Tibial nerve (tissue), 4 donors: ENCODE results near the gene LPIN2. TPM values are rescaled to one million over a fixed set of nuclear protein-coding genes. Genes with fewer than 3 reads are reported as not detected.

Experiments used
- DNase-seq, 2 donors: peaks; one replicate each; pipeline ENCODE4 v3.0.0-alpha.2; 2019; ENCODE audit warnings: low spot score in 2 of 2
- H3K27ac ChIP-seq, 4 donors: fragments of 200-600 bp; sonication (generic) in 3 of 4; one replicate each; pipeline ENCODE4 v1.5.1; 2017 to 2019; ENCODE audit warnings: mild to moderate bottlenecking in 1 of 4
- H3K27me3 ChIP-seq, 2 donors: fragments of 200-600 bp; sonication (generic) in 1 of 2; one replicate each; pipeline versions ENCODE4 v1.5.1 to v1.6.0; 2017 to 2019
- H3K36me3 ChIP-seq, 3 donors: fragments of 200-600 bp; sonication (generic); one replicate each; pipeline ENCODE4 v1.5.1; 2018 to 2019
- H3K4me1 ChIP-seq, 4 donors: fragments of 200-600 bp; sonication (generic) in 3 of 4; one replicate each; pipeline ENCODE4 v1.5.1; 2017 to 2019
- H3K4me3 ChIP-seq, 4 donors: fragments of 200-600 bp; sonication (generic) in 3 of 4; one replicate each; pipeline ENCODE4 v1.5.1; 2017 to 2019; ENCODE audit warnings: mild to moderate bottlenecking in 1 of 4, moderate library complexity in 1 of 4
- H3K9me3 ChIP-seq, 4 donors: fragments of 200-600 bp; sonication (generic) in 3 of 4; one replicate each; pipeline ENCODE4 v1.5.1; 2017 to 2019
- CTCF ChIP-seq, 5 experiments: fragments of 200-600 bp in 3 of 5; fragments of 450-650 bp in 2 of 5; sonication (generic) in 3 of 5; IDR thresholded peaks; one replicate each; pipeline ENCODE4 v1.5.1; 2016 to 2019; ENCODE audit warnings: antibody characterized with exemption in 5 of 5, mild to moderate bottlenecking in 3 of 5, moderate library complexity in 2 of 5
- EP300 ChIP-seq, 2 donors: sonication (generic); formaldehyde crosslinking; IDR thresholded peaks; one replicate each; pipeline ENCODE4 v1.6.1; 2017; ENCODE audit warnings: antibody characterized with exemption in 2 of 2, mild to moderate bottlenecking in 1 of 2
- POLR2A ChIP-seq, 2 donors: fragments of 450-650 bp; IDR thresholded peaks; one replicate each; pipeline ENCODE4 v1.6.1; 2017; ENCODE audit warnings: antibody characterized with exemption in 2 of 2, mild to moderate bottlenecking in 2 of 2, moderate library complexity in 2 of 2
- WGBS, 2 donors: methylation state at CpG; one replicate each; pipeline ENCODE4 v1.1.5; 2018; 5-methylcytosine and 5-hydroxymethylcytosine counted together
- total RNA-seq, 4 donors: library from RNA; depleted of rRNA; stranded (reverse); fragments of >200 nt; gene quantifications; one replicate each; pipeline ENCODE4 v1.1.0, GENCODE V29; 2016

Gene LPIN2
- 10 to 100 TPM; 22.7 to 29.3 (median 25.8) TPM for total RNA-seq

GRCh38 chr18:3013024-3013804 is at the start of gene LPIN2:
TSS of gene LPIN2 (minus strand) at chr18:3013144. CDS start at chr18:2960840, 52,304 bp downstream.
- Histone ChIP-seq H3K4me1 (peaks cover 0 to 67% (median 32%) of the 10 kb centered on the region in 4 donors), H3K36me3 (peaks cover 0 to 12% (median 0%) of the 10 kb centered on the region in 3 donors), H3K27ac (peak within 1 kb of the TSS; percentile 97 to 99 (median 98)), H3K27me3 (no peaks in the 10 kb centered on the region), H3K9me3 (no peaks in the 10 kb centered on the region), H3K4me3 (peak within 1 kb of the TSS; percentile 85 to 100 (median 93))
- 1 to 2% methylated on average over 36 to 45 of the region's 78 CpGs for WGBS, 2 donors
- peak; percentile 40 to 73 for TF ChIP-seq EP300 (IDR thresholded peaks at IDR 0.05)
- TF ChIP-seq CTCF (IDR thresholded peaks at IDR 0.05): no peak
- TF ChIP-seq POLR2A (IDR thresholded peaks at IDR 0.05): peak; percentile 45 to 71
- peak; percentile 99 for DNase-seq

GRCh38 chr18:3061581-3062312 is 48.8 kb upstream of the LPIN2 start:
- whole genome bisulfite sequencing, 2 donors: 73 to 79% methylated on average over 11 of the region's 11 CpGs
- peak overlapping the region in 2 of 4 donors; percentile 74 to 79 for H3K27ac ChIP-seq
- DNase-seq: no peak

GRCh38 chr18:3060667-3061580 is 48.0 kb upstream of the LPIN2 start:
- H3K9me3 ChIP-seq: no peaks in the 10 kb centered on the region
- no peaks in the 10 kb centered on the region for H3K27me3 ChIP-seq
- WGBS, 2 donors: 77 to 78% methylated on average over 15 of the region's 15 CpGs
- TF ChIP-seq CTCF (IDR thresholded peaks at IDR 0.05): no peak
- no peak for TF ChIP-seq POLR2A (IDR thresholded peaks at IDR 0.05)
- TF ChIP-seq EP300 (IDR thresholded peaks at IDR 0.05): no peak
- no peak overlapping the region for H3K4me3 ChIP-seq
- H3K36me3 ChIP-seq: no peaks in the 10 kb centered on the region
- peak overlapping the region in 3 of 4 donors; percentile 74 to 79 (median 76) for H3K27ac ChIP-seq
- H3K4me1 ChIP-seq: peaks cover 0 to 46% (median 22%) of the 10 kb centered on the region in 4 donors
- no peak for DNase-seq

More at GRCh38 chr18:3061581-3062312, 48.8 kb upstream of the LPIN2 start:
- H3K4me3 ChIP-seq: no peak overlapping the region
- H3K9me3 ChIP-seq: no peaks in the 10 kb centered on the region
- H3K27me3 ChIP-seq: no peaks in the 10 kb centered on the region
- no peaks in the 10 kb centered on the region for H3K36me3 ChIP-seq
- TF ChIP-seq CTCF (IDR thresholded peaks at IDR 0.05) (no peak), POLR2A (IDR thresholded peaks at IDR 0.05) (no peak), EP300 (IDR thresholded peaks at IDR 0.05) (no peak)
- peaks cover 0 to 41% (median 21%) of the 10 kb centered on the region in 4 donors for H3K4me1 ChIP-seq

- peak overlapping the region; percentile 31 to 79 (median 75) for H3K27ac ChIP-seq
- TF ChIP-seq POLR2A (IDR thresholded peaks at IDR 0.05): no peak
- TF ChIP-seq EP300 (IDR thresholded peaks at IDR 0.05): peak; percentile 13 to 54
- peaks cover 0 to 52% (median 22%) of the 10 kb centered on the region in 4 donors for H3K4me1 ChIP-seq
- no peaks in the 10 kb centered on the region for H3K27me3 ChIP-seq
- no peak for DNase-seq
- no peaks in the 10 kb centered on the region for H3K36me3 ChIP-seq
- H3K9me3 ChIP-seq: no peaks in the 10 kb centered on the region
- 26 to 37% methylated on average over 3 of the region's 3 CpGs for WGBS, 2 donors
- H3K4me3 ChIP-seq: no peak overlapping the region
Measured at GRCh38 chr18:3059272-3059671, 46.3 kb upstream of the LPIN2 start.
